Activated CD8-positive, alpha-beta memory T cell treated with anti-CD3 and anti-CD28 coated beads for 1 hour (primary cell): Measurements from ENCODE around the gene PLLP.
"Not testable (repeated sequence)": the region's sequence is repeated elsewhere in the genome, so short reads cannot be mapped to it uniquely, and the experiment has no call there.

Experiments used
- DNase-seq, 2 donors: peaks; one replicate each; pipeline ENCODE4 v3.0.0-alpha.2; 2020; ENCODE audit warnings: low read depth in 1 of 2; ENCODE audit errors: extremely low read depth in 1 of 2

The PLLP gene

DNA sequence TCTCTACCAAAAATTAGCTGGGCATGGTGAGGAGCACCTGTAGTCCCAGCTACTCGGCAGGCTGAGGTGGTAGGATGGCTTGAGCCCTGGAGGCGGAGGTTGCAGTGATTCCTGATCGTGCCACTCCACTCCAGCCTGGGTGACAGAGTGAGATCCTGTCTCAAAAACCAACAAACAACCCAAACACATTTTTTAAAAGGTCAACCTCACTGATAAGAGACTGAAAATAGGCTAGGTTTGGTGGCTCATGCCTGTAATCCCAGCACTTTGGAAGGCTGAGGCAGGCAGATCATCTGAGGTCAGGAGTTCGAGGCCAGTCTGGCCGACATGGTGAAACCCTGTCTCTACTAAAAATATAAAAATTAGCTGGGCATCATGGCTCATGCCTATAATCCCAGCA is 8.5 kb downstream of the PLLP start:
- DNase-seq, result not testable (repeated sequence)

DNA sequence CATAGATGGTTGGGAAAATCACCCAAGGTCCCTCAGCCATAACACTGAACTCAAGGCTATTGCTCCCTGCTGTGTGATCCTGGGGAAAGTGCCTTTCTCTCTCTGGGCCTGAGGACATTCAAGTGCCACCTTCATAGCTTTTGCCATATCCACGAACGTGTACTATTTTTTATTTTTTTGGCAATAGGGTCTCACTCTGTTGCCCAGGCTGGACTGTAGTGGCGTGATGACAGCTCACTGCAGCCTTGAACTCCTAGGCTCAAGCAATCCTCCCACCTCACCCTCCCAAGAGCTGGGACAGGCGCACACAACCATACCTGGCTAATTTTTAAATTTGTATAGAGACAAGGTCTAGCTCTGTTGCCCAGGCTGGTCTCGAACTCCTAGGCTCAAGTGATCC is 10.6 kb downstream of the PLLP start:
- no peak for DNase-seq

DNA sequence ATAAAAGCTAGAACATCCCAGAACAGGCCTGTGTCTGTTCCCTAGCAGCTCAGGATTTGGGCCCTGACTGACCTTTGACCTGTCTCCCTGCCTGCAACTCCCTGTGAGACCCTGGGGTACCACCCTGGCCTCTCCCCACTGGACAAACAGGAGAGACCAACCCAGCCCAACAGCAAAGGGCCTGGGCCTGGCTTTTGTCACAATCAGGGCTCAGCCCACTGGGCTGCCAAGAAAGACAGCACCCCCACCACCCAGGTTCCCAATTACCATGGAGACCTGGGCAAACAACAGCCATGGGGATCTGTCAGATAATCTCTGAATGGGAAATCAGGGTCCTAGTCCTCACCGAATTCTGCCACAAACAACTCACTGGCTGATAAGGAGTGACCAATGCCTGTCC is 11.1 kb downstream of the PLLP start:
- DNase-seq, result no peak

DNA sequence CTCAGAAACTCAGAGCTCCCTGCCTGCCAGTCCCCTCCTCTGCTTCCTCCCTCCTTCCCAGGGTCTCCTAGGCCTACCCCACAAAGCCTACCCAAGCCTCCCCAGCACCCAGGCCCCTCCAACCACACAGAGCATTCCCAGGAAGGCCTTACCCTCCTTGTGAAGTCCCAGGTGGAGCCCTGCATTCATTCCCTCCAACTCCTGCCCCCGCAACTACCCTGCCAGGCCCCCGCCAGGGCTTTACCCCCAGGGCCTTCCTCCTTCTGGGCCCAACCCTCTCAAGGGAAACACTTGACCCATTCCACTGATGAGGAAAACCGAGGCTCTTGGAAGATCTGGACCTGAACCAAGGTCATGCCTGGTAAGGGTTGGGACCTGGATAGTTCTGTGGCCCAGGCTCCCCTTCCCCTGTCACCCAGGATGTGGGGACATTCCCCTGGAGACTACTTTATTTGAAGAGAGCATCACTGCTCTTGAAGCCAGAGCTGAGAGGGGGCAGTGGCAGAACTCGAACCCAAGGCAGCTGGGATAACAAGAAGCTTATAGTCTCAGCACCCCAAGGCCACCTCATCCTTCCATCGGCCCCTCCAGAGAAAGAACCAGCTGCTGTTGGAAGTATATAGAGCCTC is 12.5 kb downstream of the PLLP start:
- DNase-seq, result no peak

DNA sequence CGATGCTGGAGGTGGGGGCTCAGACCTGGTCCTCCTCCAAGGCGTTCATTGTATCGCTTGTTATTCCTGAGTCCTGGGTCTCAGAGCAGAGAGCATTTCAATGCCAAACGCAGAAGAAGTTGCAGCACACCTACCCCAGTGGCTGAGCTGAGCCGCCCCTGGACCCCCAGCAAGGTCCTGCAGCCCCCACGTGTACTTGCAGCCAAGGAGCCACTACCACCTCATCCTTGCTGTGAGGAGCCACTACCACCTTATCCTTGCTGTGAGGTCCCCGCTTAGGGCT is 13.5 kb downstream of the PLLP start:
- DNase-seq, result no peak

DNA sequence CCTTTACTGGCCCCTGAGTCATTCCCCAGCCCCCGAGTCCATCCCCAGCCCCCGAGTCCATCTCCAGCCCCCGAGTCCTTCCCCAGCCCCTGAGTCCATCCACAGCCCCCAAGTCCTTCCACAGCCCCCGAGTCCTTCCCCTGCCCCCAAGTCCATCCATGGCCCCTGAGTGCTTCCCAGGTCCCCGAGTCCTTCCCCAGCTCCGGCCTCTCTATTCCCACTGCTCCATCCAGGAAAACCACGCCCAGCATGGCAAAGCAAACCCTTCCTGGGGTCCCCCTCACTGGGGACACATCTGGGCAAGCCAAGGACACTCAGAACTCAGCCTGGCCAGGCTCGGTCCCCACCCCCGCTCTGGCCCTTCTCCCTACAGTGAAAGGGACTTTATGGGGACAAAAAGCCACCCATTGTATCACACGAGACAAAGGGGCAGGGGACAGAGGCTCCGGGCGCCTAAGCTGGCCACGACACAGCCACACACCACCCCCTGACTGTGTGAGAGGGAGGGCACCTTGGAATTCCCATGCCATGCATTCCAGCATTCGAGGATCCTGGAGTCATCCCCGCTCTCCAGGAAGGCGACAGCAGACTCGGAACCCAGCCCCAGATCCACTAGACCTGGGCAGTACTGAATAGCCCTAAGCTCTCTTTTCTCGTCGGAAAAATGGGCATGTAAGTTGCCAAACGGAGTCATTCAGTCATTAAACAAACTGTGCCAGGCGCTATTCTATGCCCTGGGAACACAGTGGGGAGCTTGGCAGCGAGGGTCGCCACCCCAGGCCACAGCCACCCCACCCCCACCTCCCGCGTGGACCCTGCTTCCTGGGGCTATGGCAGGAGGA is 14.0 kb downstream of the PLLP start:
- no peak for DNase-seq

DNA sequence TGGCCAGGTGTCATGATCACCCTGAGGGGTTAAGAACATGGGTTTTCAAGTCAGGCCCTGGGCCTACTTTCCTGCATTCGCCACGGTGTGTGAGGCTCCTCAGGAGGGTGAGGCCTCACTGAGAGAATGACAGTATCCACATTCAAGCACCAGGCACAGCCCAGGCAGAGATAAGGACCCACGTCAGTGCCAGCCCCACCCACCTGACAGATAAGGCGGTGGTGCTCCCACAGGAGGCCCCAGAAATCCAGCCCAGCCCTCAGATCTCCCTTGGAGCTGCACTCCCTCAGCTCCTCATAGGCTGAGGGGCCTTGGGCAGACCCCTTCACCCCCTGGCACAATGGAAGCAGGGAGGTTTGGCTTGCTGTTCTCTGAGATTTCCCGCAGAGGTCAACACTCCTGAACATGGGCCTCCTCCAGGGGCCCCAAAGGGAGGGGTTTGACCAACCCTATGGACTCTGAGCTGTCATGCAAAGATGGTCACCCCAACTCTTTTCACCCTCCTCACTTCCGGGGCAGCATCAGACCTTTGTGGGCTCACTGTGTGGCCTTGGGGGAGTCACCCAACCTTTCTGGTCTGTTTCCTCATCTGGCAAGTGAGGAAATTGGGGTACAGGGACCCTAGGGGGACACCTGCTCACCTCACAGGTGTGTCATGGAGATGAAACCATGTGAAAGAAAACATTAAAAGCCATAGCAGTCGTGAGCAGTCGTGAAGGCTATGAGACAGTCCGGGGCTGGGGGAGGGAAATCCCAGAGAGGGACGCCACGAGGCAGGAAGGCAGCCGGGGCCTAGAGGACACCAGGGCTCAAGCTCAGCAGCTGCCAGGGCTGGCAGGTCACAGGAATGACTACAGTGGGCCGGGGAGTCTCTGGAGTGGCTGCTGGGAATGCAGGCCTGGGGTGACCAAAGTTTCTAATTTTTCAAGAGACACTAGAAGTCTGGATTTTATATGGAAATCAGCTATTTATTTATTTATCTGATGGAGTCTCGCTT is 15.4 kb downstream of the PLLP start:
- DNase-seq, result no peak

DNA sequence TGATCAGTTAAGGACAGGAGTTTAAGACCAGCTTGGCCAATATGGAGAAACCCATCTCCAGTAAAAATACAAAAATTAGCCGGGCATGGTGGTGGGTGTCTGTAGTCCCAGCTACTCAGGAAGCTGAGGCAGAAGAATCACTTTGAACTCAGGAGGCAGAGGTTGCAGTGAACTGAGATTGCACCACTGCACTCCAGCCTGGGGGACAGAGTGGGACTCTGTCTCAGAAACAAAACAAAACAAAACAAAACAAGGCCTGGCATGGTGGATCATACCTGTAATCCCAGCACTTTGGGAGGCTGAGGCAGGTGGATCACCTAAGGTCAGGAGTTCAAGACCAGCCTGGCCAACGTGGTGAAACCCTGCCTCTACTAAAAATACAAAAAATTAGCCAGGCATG is 17.1 kb downstream of the PLLP start:
- DNase-seq, result not testable (repeated sequence)

DNA sequence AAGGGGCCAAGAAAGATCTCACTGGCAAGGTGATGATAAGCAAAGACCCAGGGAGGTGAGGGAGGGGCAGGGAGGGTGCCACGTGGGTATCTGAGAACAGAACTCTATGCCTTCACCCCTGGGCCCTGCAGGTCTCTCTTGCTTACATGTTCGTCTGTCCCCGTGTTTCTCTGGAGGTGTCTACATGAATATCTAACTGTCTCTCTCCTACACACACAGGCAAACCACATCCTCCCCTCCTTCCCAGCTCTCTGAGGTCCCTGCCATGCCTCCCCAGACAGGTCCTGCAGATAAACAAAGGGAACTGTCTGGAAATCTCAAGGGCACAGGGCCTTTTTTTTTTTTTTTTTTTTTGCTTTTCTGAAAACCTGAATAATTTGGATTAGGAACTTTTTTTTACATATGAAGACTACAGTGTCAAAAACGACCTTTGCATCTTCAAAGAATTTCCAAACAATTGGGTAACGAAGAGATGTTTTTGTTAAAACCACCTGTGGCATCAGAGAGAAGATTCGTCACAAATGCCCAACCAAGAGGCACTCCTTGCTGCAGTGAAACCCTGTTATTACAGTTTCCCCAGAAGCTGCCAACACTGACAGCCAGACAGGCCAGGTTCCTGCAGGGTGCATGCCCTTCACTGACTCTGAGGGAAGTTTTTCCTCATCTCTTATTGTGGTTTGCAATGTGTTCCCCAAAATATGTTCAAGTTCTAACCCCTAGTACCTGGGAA is 17.8 kb downstream of the PLLP start:
- DNase-seq, result no peak

DNA sequence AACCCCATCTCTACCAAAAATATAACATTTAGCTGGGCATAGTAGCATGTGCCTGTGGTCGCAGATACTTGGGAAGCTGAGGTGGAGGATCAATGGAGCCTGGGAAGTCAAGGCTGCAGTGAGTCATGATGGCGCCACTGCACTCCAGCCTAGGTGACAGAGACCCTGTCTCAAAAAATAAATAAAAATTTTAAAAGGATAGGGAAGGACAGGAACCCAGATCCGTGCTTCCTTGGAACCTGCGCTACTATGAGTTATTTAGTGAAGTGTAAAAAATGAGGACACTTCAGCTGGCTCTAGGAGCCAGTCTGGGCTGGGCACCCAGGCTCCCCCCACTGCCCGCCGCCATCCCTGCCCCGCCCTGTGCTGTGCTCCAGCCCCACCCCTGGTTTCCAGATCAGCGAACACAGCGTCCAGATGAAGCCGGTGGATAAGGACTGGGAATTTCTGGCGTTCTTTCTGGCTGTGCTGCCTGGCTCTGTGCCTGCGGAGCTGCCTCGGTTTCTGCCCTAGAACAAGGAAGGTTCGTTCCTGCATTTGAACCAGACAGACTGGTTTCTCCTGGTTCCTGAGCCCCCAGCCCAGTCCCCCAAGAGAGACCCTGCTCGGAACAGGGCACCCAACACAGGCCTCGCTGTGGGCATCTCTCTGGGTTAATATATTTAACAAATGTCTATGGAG is 18.5 kb downstream of the PLLP start:
- DNase-seq, result no peak

DNA sequence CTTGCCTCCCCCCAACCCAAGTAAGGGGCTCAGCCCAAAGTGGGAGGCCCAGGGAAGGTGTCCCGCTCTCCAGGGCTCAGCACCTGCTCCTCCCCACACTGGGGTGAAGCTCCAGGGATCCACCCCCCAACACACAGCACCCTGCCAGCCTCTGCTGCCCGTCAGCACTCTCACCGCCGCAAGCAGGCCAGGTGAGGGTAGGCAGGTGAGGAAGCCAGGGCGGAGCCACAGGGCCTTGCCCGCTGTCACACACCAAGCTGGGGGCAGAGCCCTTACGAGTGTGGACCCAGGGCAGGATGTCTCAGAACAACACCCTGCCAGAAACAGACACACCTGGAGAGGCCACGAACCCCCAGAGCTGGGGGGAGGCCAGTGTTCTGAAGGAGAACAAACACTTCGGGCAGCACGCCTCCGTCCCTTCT is 19.5 kb downstream of the PLLP start:
- DNase-seq, result no peak

DNA sequence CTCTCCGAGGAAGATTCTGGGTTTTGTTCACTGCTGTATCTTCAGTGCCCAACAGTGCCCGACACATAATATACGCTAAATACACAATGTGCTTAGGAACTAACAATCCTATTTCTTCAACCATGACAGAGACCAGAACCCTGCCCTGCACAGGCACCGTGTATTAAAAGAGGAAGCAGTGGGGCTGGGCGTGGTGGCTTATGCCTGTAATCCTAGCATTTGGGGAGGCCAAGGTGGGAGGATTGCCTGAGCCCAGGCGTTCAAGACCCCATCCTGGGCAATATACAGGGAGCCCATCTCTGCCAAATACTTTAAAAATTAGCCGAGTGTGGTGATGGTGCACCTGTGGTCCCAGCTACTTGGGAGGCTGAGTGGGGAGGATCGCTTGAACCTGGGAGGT is 20.1 kb downstream of the PLLP start:
- DNase-seq, result no peak

DNA sequence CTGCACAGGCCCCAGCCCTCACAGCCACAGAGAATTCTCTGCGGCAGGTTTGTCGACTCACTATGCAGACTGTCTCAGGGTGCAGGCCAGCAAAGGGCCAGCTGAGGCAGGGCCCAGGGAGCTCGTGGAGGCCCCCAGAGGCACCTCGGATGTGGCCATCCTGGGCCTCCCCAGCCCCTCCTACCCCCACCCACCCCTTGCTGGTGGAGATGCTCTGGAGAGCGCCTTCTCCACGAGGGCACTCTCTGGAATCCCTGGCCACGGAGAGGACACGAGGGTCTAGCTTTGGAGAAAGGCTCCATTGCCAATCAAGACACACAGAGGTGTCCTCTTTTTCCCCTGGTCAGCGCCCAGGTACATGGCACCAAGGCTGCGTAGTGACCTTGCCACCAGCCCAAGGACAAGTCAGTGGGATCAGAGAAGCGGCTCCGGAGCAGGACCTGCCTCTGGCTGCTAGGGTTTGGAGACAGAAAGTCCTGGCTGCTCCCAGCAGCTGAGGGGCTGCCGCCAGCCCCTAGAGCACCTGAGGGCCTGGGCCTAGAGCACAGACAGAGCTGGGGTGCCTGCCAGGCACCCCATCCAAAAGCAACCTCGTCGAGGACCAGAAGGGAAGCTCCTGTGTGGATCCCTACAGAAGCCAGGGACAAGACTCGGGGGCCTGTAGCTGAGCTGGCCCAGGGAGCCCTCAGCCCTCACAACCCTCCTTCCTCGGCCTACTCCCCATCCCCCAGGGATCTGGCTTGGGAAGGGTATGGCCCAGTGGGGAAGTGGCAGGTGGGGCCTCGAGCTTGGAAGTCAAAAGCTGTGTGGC is 20.7 kb downstream of the PLLP start:
- DNase-seq, result no peak

DNA sequence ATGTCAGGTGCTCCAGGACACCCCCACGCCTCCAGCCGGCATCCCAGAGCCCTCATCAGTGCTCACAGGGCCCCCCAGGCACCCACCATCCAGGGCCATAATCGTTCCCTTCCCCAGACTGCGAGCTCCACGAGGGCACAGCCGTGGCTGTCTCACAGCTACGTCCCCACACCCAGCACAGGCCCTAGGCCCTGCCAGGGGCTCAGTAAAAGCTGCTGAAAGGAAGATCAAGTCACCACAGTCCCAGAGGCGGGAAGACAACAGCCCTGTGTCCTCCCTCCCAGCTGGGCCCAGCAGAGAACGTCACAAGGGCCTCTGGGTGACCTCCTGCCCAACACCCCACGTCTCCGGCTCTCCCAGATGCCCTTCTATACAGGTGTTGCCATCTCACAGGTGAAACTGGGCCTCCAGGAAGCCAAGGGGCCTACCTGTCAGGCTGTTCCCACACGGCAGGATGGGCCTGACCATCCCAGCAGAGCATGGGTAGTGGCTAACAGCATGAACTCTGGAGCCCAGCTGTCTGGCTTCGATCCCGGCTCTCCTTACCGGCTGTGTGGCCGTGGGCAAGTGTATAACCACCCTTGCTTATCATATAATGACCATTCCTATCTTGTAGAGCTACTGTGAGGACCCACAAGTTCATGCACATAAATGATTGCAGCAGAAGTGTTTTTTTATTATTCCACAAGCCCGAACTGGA is 21.5 kb downstream of the PLLP start:
- no peak for DNase-seq

DNA sequence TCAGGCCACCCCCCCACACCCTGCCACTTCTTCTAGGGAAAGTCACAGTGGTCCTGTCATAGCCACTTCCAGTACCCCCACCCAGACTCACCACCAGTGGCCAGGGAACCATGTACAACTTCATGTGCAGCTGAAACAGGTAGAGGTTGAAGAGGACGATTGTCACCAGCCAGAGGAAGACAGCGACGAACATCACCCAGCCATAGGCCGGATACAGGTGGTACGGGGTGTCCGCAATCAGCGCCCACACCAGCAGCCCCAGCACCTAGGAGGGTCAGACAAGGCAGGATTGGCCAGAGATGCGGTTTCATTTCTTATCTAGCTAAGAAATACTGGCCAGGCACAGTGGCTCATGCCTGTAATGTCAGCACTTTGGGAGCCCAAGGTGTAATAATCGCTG is 22.7 kb downstream of the PLLP start:
- no peak for DNase-seq

DNA sequence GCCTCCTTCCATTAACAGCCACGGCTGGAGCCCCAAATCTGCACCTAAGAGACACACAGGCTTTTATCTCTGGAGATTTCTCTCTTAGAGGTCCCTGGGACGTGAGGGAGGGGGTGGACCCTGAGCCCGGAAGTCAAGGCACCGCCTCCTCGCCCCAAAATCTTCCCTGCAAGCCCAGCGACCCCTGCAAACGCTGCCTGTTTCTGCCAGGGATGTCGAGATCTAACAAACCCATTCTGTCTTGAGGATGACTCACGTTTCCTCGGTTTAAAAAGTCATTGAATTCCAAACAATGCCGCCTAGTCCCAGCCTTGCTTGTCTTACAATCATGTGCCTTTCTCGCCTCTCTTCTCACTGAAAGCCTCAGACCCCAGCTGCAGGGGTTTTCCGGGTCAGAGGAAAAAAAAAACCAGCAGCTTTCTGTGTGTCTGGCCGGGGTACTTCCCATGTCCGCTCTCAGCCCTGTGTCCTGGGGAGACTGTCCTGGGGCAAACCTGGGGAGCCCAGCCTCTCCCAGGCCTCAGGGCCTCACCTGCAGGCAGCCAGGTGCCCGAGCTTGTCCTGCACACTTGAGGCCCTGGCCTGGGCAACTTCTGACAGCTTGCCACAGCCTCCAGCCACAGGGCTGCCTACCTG is 24.1 kb downstream of the PLLP start:
- no peak for DNase-seq

DNA sequence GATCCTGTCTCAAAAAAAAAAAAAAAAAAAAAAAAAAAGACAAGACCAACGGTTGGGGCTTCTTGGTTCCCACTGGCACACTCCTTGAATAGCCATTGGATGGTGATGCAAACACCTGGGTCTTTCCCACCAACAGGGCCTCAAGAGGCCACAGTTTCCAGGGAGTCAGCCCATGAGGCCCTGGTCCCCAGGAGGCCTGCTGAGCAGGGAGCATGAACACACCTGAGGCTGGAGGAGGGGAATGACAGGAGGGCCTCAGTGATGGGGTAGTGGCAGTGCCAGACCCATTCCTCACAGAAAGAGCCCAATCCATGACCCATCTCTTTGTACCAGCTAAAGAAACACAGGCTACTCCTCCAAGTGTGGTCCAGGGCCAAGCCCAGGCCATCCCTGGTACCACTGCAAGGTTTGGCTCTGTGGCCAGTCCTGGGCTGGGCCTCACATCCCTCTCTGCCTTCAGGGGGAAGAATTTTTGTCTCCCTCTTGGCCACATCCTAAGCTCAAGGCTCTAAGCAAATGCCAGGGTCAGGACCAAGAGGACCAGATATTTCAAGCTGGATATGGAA is 25.5 kb downstream of the PLLP start:
- DNase-seq, result no peak

DNA sequence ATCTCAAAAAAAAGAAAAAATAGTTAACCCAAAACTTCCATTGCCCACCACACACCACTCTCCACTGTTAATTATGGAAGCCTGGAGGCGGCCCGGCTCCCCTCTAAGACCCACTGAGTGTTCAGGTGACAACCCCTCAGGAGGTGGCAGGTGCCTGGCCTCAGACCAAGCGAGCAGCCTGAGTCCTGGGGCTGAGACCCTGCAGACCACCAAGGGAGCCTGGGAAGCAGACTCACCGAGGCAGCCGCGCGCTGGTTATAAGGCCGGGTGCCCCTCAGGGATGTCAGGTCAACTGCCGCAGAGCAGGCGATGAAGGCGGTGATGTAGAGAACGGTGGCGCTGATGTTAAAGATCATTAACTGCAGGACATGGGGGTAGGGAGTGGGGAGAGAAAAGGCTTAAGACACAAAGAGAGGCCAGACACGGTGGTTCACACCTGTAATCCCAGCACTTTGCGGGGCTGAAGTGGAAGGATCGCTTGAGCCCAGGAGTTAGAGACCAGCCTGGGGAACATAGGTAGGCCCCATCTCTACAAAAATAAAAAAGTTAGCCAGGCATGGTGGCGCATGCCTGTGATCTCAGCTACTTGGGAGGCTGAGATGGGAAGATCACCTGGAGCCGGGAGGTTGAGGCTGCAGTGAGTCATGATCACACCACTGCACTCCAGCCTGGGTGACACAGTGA is 26.1 kb downstream of the PLLP start:
- DNase-seq, result no peak
